Upper lobe of right lung (tissue), 1 donor: ENCODE measurements around the gene EOMES. TPM values are rescaled to one million over a fixed set of nuclear protein-coding genes. Genes with fewer than 3 reads are reported as not detected.

Experiments used
- ATAC-seq: fragments of 200-7000 bp; cut with Tn5 transposase; one replicate; pipeline ENCODE4 v1.9.1; 2020; ENCODE audit warnings: mild to moderate bottlenecking, moderate library complexity
- DNase-seq: peaks from one replicate; pipeline ENCODE4 v3.0.0-alpha.2; 2020
- H3K27ac ChIP-seq: fragments of 200-600 bp; one replicate; pipeline ENCODE4 v1.8.0; 2022
- H3K27me3 ChIP-seq: fragments of 200-600 bp; one replicate; pipeline ENCODE4 v1.8.0; 2022; ENCODE audit warnings: mild to moderate bottlenecking
- H3K36me3 ChIP-seq: fragments of 200-600 bp; one replicate; pipeline ENCODE4 v1.8.0; 2022
- H3K4me1 ChIP-seq: fragments of 200-600 bp; one replicate; pipeline ENCODE4 v1.8.0; 2022
- H3K4me3 ChIP-seq: fragments of 200-600 bp; one replicate; pipeline ENCODE4 v1.8.0; 2022; ENCODE audit warnings: mild to moderate bottlenecking
- H3K9me3 ChIP-seq: fragments of 200-600 bp; one replicate; pipeline ENCODE4 v1.8.0; 2022
- intact Hi-C: fragments of 100-400 bp; cut with DNase I; formaldehyde crosslinking; loops from one replicate; pipeline ENCODE4 v1.11.0; 2022
- total RNA-seq: library from RNA; stranded (reverse); fragmentation: NEBNext Ultra II Directional; extraction: Animal tissue kit (Norgen Biotek cat#: 25700); gene quantifications from one replicate; pipeline ENCODE4 v1.2.1, GENCODE V29; 2021
- TF ChIP-seq, protein P1 (sequence below): fragments of 200-600 bp; IDR thresholded peaks from one replicate; pipeline ENCODE4 v1.8.0; 2022; ENCODE audit warnings: antibody characterized with exemption
- donor health status: DM: no; HTN: yes; CAD: no; lungs with severe emphysema.

EOMES gene
- total RNA-seq, 1 donor from 2014 or later = 1.2 TPM

DNA sequence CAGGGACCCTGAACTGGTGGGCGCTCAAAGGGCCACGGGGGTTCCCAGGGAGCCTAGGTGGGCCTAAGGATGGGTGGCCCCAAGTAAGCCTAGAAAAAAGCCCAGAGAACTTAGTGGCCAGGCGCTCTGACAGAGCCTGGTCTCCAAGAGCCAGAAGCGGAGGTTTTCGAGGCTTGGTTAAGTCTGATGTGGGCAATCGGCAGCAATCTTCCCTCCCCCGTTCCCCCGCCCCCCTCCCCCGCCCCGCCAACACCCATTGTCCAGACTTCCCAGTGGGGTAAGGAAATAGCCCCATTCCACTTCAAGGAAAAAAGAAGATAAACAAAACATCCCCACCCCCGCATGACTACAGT, 6.7 kb downstream of the EOMES start:
- H3K4me3 ChIP-seq = peak overlapping the region; percentile 54
- intact Hi-C loops = no loop called here

DNA sequence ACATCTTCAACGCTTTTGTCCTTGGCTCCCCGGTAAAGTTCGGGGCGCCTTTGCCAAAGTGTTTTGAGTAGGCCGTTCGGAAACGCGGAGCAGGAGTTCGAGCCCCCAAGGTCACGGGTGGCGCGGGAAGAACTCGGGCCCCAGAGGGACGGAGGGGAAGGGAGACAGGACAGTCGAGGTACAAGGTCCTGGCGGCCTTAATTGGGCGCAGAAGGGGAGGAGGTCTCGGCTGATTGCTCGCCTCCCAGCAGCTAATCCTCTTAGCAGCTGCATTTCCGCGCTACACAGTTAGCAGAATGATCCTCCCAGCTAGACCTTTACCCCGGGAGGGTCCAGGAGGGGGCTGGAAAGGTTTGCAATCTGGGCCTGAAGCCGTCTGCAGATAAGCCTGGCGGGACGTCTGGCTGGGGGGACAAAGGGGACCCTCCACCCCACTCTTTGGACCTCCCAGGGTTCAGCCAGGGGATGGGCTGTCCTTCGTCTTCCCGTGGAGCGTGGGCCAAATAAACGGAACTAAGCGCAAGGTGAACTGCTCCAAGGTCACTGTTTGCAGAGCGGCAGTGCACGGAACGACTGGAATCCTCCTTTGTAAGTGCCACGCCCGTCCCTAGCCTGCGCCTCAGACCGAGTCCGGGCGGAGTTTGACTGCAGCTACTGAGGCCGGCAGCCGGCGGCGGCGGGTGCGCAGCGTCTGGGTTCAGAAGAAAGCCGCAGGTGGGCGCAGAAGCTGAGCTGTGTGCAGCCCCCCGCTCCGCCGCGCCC, 7.2 kb downstream of the EOMES start:
- Histone ChIP-seq H3K9me3 (no peaks in the 10 kb centered on the region), H3K4me1 (peaks cover 19% of the 10 kb centered on the region), H3K27me3 (peaks cover 64% of the 10 kb centered on the region), H3K27ac (no peak overlapping the region), H3K36me3 (no peaks in the 10 kb centered on the region), H3K4me3 (peak overlapping the region; percentile 54)
- peak; percentile 65 for ATAC-seq
- intact Hi-C loops = no loop called here
- TF ChIP-seq, protein P1, sequence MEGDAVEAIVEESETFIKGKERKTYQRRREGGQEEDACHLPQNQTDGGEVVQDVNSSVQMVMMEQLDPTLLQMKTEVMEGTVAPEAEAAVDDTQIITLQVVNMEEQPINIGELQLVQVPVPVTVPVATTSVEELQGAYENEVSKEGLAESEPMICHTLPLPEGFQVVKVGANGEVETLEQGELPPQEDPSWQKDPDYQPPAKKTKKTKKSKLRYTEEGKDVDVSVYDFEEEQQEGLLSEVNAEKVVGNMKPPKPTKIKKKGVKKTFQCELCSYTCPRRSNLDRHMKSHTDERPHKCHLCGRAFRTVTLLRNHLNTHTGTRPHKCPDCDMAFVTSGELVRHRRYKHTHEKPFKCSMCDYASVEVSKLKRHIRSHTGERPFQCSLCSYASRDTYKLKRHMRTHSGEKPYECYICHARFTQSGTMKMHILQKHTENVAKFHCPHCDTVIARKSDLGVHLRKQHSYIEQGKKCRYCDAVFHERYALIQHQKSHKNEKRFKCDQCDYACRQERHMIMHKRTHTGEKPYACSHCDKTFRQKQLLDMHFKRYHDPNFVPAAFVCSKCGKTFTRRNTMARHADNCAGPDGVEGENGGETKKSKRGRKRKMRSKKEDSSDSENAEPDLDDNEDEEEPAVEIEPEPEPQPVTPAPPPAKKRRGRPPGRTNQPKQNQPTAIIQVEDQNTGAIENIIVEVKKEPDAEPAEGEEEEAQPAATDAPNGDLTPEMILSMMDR = no peak
- peak; percentile 77 for DNase-seq

More for the DNA sequence above, 6.7 kb downstream of the EOMES start:
- Histone ChIP-seq H3K9me3 (no peaks in the 10 kb centered on the region), H3K27me3 (peaks cover 65% of the 10 kb centered on the region), H3K36me3 (no peaks in the 10 kb centered on the region), H3K4me1 (peaks cover 19% of the 10 kb centered on the region), H3K27ac (no peak overlapping the region)
- TF ChIP-seq, protein P1 = no peak
- DNase-seq (no peak), ATAC-seq (no peak)

DNA sequence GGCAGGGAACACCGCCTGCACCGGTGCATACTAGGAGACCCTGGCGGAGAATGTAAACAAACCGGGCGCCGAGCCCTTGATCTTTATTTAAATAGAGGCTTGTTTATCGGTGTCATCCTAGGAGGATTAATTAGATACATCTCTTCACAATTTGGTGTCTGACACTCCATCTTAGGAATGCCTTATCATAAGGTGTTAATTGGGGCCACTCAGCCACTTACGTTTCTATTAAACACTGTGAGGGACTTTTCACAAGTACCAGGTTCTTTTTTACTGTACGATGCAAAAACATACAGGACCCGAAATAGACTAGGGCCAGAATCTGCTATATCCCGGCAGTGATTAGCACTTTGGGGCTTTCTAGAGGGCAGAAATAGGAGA, 8.0 kb downstream of the EOMES start:
- H3K9me3 ChIP-seq = no peaks in the 10 kb centered on the region
- DNase-seq (no peak), ATAC-seq (no peak)
- TF ChIP-seq, protein P1 = no peak
- peaks cover 19% of the 10 kb centered on the region for H3K4me1 ChIP-seq
- H3K36me3 ChIP-seq = no peaks in the 10 kb centered on the region
- intact Hi-C loops = no loop called here
- no peak overlapping the region for H3K27ac ChIP-seq
- H3K4me3 ChIP-seq = peak overlapping the region; percentile 54
- peaks cover 60% of the 10 kb centered on the region for H3K27me3 ChIP-seq

DNA sequence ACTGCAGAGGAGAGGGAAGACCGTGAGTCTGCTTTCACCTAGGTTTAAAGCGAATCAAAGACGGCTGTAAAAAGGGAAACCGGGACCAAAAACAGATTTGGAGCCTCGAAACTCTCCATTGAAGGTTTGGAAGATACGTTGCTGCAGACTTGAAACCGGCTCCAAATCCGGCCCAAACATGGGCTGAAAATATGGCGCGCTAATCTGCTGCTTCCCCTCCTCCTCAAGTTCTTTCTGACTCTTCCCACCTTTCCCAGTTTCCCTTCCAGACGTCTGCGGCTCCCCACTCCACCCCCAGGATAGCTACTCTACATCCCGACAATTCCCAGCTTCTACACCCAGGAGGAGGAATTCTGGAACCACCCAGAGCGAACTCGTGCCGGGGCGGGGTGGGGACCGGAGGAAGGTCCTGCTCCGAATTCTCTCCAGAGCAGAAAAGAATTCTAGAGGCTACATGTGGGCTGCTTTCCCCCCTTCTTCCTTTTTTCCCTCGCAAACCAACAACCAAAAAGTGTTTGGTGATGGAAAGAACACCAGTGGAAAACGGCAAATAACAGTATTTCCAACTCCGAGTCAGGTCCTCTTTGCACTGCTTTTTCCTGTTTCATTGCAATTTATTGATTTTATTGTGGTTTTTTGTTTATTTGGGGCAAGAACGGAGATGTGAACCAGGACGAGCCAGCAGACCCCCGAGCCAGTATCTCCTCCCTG, 8.5 kb downstream of the EOMES start:
- peak overlapping the region; percentile 54 for H3K4me3 ChIP-seq
- H3K9me3 ChIP-seq = no peaks in the 10 kb centered on the region
- no peaks in the 10 kb centered on the region for H3K36me3 ChIP-seq
- ATAC-seq = no peak
- peaks cover 19% of the 10 kb centered on the region for H3K4me1 ChIP-seq
- DNase-seq = no peak
- no peak overlapping the region for H3K27ac ChIP-seq
- intact Hi-C loops = no loop called here
- H3K27me3 ChIP-seq = peaks cover 55% of the 10 kb centered on the region
- TF ChIP-seq, protein P1 = no peak

DNA sequence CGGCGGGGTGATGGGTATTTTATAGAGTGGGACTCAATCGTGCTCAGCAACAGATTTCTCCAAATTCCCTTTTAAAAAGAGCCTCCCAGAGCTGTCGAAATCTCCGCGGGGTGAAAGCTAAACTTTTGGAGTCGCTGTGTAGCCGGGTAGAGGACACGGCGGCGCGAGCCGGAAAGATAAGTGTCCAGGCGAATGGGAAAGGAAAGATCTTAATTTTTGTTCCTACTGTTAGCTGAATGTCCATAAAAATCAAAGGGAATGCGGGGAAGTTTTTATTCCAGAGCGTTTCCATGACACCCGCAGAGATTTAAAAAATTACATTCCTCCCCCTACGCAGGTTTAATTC, 9.1 kb downstream of the EOMES start:
- Histone ChIP-seq H3K4me3 (peak overlapping the region; percentile 54), H3K27ac (no peak overlapping the region), H3K27me3 (peaks cover 54% of the 10 kb centered on the region), H3K36me3 (no peaks in the 10 kb centered on the region), H3K9me3 (no peaks in the 10 kb centered on the region), H3K4me1 (peaks cover 19% of the 10 kb centered on the region)
- DNase-seq (no peak), ATAC-seq (no peak)
- intact Hi-C loops = no loop called here
- TF ChIP-seq, protein P1 = no peak
